HEK293 (cell line): Measurements from ENCODE around the gene SLC7A6.

Source experiments
- BCL6B ChIP-seq: fragments of 450-650 bp; formaldehyde crosslinking; IDR thresholded peaks from 2 replicates; pipeline ENCODE4 v1.5.1; 2017; ENCODE audit warnings: missing biosample characterization, missing genetic modification characterization
- GLIS1 ChIP-seq: fragments of 450-650 bp; formaldehyde crosslinking; IDR thresholded peaks from 2 replicates; pipeline ENCODE4 v1.5.1; 2016; ENCODE audit warnings: missing biosample characterization, missing genetic modification characterization
- GLIS2 ChIP-seq: fragments of 450-650 bp; formaldehyde crosslinking; IDR thresholded peaks from 2 replicates; pipeline ENCODE4 v1.5.1; 2016; ENCODE audit warnings: missing biosample characterization, missing genetic modification characterization
- HIC1 ChIP-seq: fragments of 450-650 bp; formaldehyde crosslinking; IDR thresholded peaks from 2 replicates; pipeline ENCODE4 v1.5.1; 2016; ENCODE audit warnings: missing biosample characterization, missing genetic modification characterization
- KLF10 ChIP-seq: fragments of 450-650 bp; IDR thresholded peaks from 2 replicates; pipeline ENCODE4 v1.5.1; 2018; ENCODE audit warnings: missing biosample characterization, mild to moderate bottlenecking, missing genetic modification characterization
- KLF17 ChIP-seq: fragments of 450-650 bp; formaldehyde crosslinking; IDR thresholded peaks from 2 replicates; pipeline ENCODE4 v1.5.1; 2016; ENCODE audit warnings: missing biosample characterization, missing genetic modification characterization
- KLF7 ChIP-seq: fragments of 450-650 bp; formaldehyde crosslinking; IDR thresholded peaks from 2 replicates; pipeline ENCODE4 v1.5.1; 2016; ENCODE audit warnings: missing biosample characterization, missing genetic modification characterization, borderline replicate concordance
- KLF8 ChIP-seq: fragments of 450-650 bp; formaldehyde crosslinking; IDR thresholded peaks from 2 replicates; pipeline ENCODE4 v1.5.1; 2016; ENCODE audit warnings: missing biosample characterization, missing genetic modification characterization
- KLF9 ChIP-seq: fragments of 450-650 bp; formaldehyde crosslinking; IDR thresholded peaks from 2 replicates; pipeline ENCODE4 v1.5.1; 2016; ENCODE audit warnings: missing biosample characterization, missing genetic modification characterization, low read depth
- MYNN ChIP-seq: fragments of 450-650 bp; formaldehyde crosslinking; IDR thresholded peaks from 2 replicates; pipeline ENCODE4 v1.5.1; 2016; ENCODE audit warnings: missing biosample characterization, missing genetic modification characterization, borderline replicate concordance
- SETDB1 ChIP-seq: IDR thresholded peaks from one replicate; pipeline ENCODE4 v1.6.1; 2017; ENCODE audit warnings: mild to moderate bottlenecking, low read length, moderate library complexity, mixed read lengths; ENCODE audit not compliant: insufficient read length
- SP3 ChIP-seq: fragments of 450-650 bp; formaldehyde crosslinking; IDR thresholded peaks from 2 replicates; pipeline ENCODE4 v1.5.1; 2016; ENCODE audit warnings: missing biosample characterization, missing genetic modification characterization
- ZBTB21 ChIP-seq: fragments of 450-650 bp; formaldehyde crosslinking; IDR thresholded peaks from 2 replicates; pipeline ENCODE4 v1.5.1; 2017; ENCODE audit warnings: missing biosample characterization, missing genetic modification characterization
- ZBTB7A ChIP-seq: fragments of 450-650 bp; formaldehyde crosslinking; IDR thresholded peaks from 2 replicates; pipeline ENCODE4 v1.5.1; 2016; ENCODE audit warnings: low read depth, missing biosample characterization, missing genetic modification characterization
- ZEB2 ChIP-seq: fragments of 450-650 bp; formaldehyde crosslinking; IDR thresholded peaks from 2 replicates; pipeline ENCODE4 v1.5.1; 2016; ENCODE audit warnings: missing biosample characterization, missing genetic modification characterization
- ZNF223 ChIP-seq: fragments of 450-650 bp; formaldehyde crosslinking; IDR thresholded peaks from 2 replicates; pipeline ENCODE4 v1.5.1; 2016; ENCODE audit warnings: missing biosample characterization, missing genetic modification characterization
- ZNF24 ChIP-seq: fragments of 450-650 bp; formaldehyde crosslinking; IDR thresholded peaks from 2 replicates; pipeline ENCODE4 v1.5.1; 2016; ENCODE audit warnings: missing biosample characterization, missing genetic modification characterization
- ZNF280C ChIP-seq: fragments of 450-650 bp; formaldehyde crosslinking; IDR thresholded peaks from 2 replicates; pipeline ENCODE4 v1.5.1; 2016; ENCODE audit warnings: missing biosample characterization, missing genetic modification characterization
- ZNF302 ChIP-seq: fragments of 450-650 bp; formaldehyde crosslinking; IDR thresholded peaks from 2 replicates; pipeline ENCODE4 v1.5.1; 2016; ENCODE audit warnings: missing biosample characterization, missing genetic modification characterization, low read depth
- ZNF324 ChIP-seq: fragments of 450-650 bp; formaldehyde crosslinking; IDR thresholded peaks from 2 replicates; pipeline ENCODE4 v1.5.1; 2016; ENCODE audit warnings: missing biosample characterization, missing genetic modification characterization
- ZNF350 ChIP-seq: fragments of 450-650 bp; formaldehyde crosslinking; IDR thresholded peaks from 2 replicates; pipeline ENCODE4 v1.5.0; 2017; ENCODE audit warnings: missing biosample characterization, mild to moderate bottlenecking, missing genetic modification characterization
- ZNF394 ChIP-seq: fragments of 450-650 bp; formaldehyde crosslinking; IDR thresholded peaks from 2 replicates; pipeline ENCODE4 v1.5.1; 2016; ENCODE audit warnings: missing biosample characterization, missing genetic modification characterization, mild to moderate bottlenecking, moderate library complexity, borderline replicate concordance
- ZNF530 ChIP-seq: fragments of 450-650 bp; formaldehyde crosslinking; IDR thresholded peaks from 2 replicates; pipeline ENCODE4 v1.5.1; 2016; ENCODE audit warnings: low read depth, missing biosample characterization, missing genetic modification characterization
- ZNF629 ChIP-seq: fragments of 450-650 bp; formaldehyde crosslinking; IDR thresholded peaks from 2 replicates; pipeline ENCODE4 v1.5.1; 2017; ENCODE audit warnings: missing biosample characterization, missing genetic modification characterization
- ZNF654 ChIP-seq: fragments of 450-650 bp; formaldehyde crosslinking; IDR thresholded peaks from 2 replicates; pipeline ENCODE4 v1.5.1; 2016; ENCODE audit warnings: low read depth, missing biosample characterization, missing genetic modification characterization
- ZNF701 ChIP-seq: fragments of 450-650 bp; formaldehyde crosslinking; IDR thresholded peaks from 2 replicates; pipeline ENCODE4 v1.5.1; 2016; ENCODE audit warnings: missing biosample characterization, missing genetic modification characterization
- ZNF76 ChIP-seq: fragments of 450-650 bp; formaldehyde crosslinking; IDR thresholded peaks from 2 replicates; pipeline ENCODE4; 2016; ENCODE audit warnings: low read depth, missing biosample characterization, missing genetic modification characterization, borderline replicate concordance
- ZNF843 ChIP-seq: fragments of 450-650 bp; formaldehyde crosslinking; IDR thresholded peaks from 2 replicates; pipeline ENCODE4 v1.5.1; 2016; ENCODE audit warnings: missing biosample characterization, missing genetic modification characterization
- TF ChIP-seq, protein P1 (sequence below): fragments of 450-650 bp; formaldehyde crosslinking; IDR thresholded peaks from 2 replicates; pipeline ENCODE4 v1.5.1; 2017; ENCODE audit warnings: missing biosample characterization, mild to moderate bottlenecking, missing genetic modification characterization, moderate library complexity
- TF ChIP-seq, protein P2 (sequence below): fragments of 450-650 bp; formaldehyde crosslinking; optimal IDR thresholded peaks from 2 replicates; pipeline ENCODE3; 2016; ENCODE audit warnings: missing biosample characterization, mild to moderate bottlenecking, missing genetic modification characterization

Gene SLC7A6

DNA sequence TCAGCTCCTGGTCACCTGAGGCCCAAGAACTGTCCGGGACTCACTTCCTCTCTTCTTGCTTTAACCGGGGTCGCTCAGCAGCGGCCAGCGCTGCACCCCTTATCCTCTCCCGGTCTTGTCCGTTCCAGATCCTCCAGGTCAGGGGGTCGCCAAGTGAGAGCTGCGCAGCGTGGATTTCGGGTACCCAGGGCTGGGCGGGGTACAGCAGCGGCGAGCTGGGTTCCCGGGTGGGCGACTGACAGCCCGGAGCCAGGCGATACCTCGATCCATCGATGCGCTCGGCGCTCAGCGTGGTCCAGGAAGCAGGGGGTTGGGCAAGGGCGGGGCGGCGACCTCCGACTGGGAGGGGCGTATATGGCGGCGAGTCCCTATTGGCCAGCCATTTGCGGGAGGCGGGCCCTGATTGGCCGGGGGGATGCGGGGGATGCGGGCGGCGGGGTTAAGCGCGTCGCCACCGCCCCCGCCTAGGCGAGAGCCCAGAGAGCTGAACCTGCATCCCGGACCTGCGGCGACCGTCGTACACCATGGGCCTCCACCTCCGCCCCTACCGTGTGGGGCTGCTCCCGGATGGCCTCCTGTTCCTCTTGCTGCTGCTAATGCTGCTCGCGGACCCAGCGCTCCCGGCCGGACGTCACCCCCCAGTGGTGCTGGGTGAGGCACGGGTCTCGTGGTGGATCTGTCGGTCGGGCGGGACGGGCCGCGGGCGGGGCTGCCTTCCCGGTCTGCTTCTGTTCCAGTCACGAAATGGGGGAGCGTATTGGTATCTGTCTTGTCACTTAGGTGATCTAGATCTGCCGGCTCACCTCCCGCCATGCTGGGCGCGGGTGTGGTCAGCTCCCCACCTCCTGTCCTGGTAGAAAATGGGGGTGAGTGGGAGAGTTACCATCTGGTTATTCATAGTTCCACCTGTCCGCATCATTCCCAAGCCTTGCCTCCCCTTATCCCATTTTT lies 19.1 kb upstream of the SLC7A6 start, which contains the start of gene PLA2G15 (continued):
- TF ChIP-seq KLF10 (tag by site-specific recombination) = peak; percentile 96
- TF ChIP-seq ZNF350 (tag by site-specific recombination) = no peak
- TF ChIP-seq ZNF324 (tag by site-specific recombination) = peak; percentile 48; the same call in 1 of the 2 replicates
- peak; percentile 81 for TF ChIP-seq KLF17 (tag by site-specific recombination)
- peak; percentile 89 for TF ChIP-seq ZNF223 (tag by site-specific recombination)
- no peak; the same call in 1 of the 2 replicates for TF ChIP-seq ZNF394 (tag by site-specific recombination)
- TF ChIP-seq ZNF280C = no peak
- no peak for TF ChIP-seq ZNF302
- peak; percentile 47; the same call in 1 of the 2 replicates for TF ChIP-seq ZNF24 (tag by site-specific recombination)
- TF ChIP-seq, protein P1, sequence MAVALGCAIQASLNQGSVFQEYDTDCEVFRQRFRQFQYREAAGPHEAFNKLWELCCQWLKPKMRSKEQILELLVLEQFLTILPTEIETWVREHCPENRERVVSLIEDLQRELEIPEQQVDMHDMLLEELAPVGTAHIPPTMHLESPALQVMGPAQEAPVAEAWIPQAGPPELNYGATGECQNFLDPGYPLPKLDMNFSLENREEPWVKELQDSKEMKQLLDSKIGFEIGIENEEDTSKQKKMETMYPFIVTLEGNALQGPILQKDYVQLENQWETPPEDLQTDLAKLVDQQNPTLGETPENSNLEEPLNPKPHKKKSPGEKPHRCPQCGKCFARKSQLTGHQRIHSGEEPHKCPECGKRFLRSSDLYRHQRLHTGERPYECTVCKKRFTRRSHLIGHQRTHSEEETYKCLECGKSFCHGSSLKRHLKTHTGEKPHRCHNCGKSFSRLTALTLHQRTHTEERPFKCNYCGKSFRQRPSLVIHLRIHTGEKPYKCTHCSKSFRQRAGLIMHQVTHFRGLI = peak; percentile 54; the same call in 1 of the 2 replicates
- peak; percentile 83 for TF ChIP-seq ZEB2 (tag by site-specific recombination)
- TF ChIP-seq ZBTB7A (tag by site-specific recombination) = peak; percentile 98
- peak; percentile 43; the same call in 1 of the 2 replicates for TF ChIP-seq KLF7 (tag by site-specific recombination)
- TF ChIP-seq ZNF654 (tag by site-specific recombination) = no peak
- peak; percentile 95 for TF ChIP-seq KLF9 (tag by site-specific recombination)
- TF ChIP-seq, protein P2, sequence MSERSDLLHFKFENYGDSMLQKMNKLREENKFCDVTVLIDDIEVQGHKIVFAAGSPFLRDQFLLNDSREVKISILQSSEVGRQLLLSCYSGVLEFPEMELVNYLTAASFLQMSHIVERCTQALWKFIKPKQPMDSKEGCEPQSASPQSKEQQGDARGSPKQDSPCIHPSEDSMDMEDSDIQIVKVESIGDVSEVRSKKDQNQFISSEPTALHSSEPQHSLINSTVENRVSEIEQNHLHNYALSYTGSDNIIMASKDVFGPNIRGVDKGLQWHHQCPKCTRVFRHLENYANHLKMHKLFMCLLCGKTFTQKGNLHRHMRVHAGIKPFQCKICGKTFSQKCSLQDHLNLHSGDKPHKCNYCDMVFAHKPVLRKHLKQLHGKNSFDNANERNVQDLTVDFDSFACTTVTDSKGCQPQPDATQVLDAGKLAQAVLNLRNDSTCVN (tag by site-specific recombination) = peak; percentile 74
- TF ChIP-seq SP3 (tag by site-specific recombination) = peak; percentile 97
- TF ChIP-seq KLF8 = peak; percentile 99
- 0 out of 2 replicates have a peak, but pooled peaks have one; percentile 47 for TF ChIP-seq ZNF843 (tag by site-specific recombination)
- no peak for TF ChIP-seq ZBTB21 (tag by site-specific recombination)
- TF ChIP-seq MYNN = no peak
- peak; percentile 84 for TF ChIP-seq BCL6B (tag by site-specific recombination)
- no peak for TF ChIP-seq ZNF701
- peak; percentile 53 for TF ChIP-seq ZNF629 (tag by site-specific recombination)
- TF ChIP-seq HIC1 (tag by site-specific recombination) = no peak
- TF ChIP-seq SETDB1 = no peak
- TF ChIP-seq ZNF530 (tag by site-specific recombination) = no peak
- peak; percentile 91 for TF ChIP-seq GLIS2 (tag by site-specific recombination)
- TF ChIP-seq ZNF76 (tag by site-specific recombination) = peak; percentile 57; the same call in 1 of the 2 replicates
- peak; percentile 56 for TF ChIP-seq GLIS1 (tag by site-specific recombination)
